Suprapubic skin (tissue), 4 donors: ENCODE data around the gene PRKN. TPM values are rescaled to one million over a fixed set of nuclear protein-coding genes. Genes with fewer than 3 reads are reported as not detected.

ENCODE experiments used
- DNase-seq, 2 donors: peaks; one replicate each; pipeline ENCODE4 v3.0.0-alpha.2; 2019; ENCODE audit warnings: low spot score in 2 of 2
- H3K27ac ChIP-seq: fragments of 200-600 bp; sonication (generic); one replicate; pipeline ENCODE4 v1.5.1; 2019
- H3K27me3 ChIP-seq: fragments of 200-600 bp; sonication (generic); one replicate; pipeline ENCODE4 v1.5.1; 2019
- H3K36me3 ChIP-seq: fragments of 200-600 bp; sonication (generic); one replicate; pipeline ENCODE4 v1.5.1; 2019
- H3K4me1 ChIP-seq: fragments of 200-600 bp; sonication (generic); one replicate; pipeline ENCODE4 v1.5.1; 2019
- H3K4me3 ChIP-seq: fragments of 200-600 bp; sonication (generic); one replicate; pipeline ENCODE4 v1.5.1; 2019; ENCODE audit warnings: mild to moderate bottlenecking
- H3K9me3 ChIP-seq: fragments of 200-600 bp; sonication (generic); one replicate; pipeline ENCODE4 v1.5.1; 2019
- CTCF ChIP-seq, 2 donors: fragments of 200-600 bp in 1 of 2; fragments of 450-650 bp in 1 of 2; sonication (generic) in 1 of 2; IDR thresholded peaks; one replicate each; pipeline ENCODE4 v1.5.1; 2016 to 2019; ENCODE audit warnings: antibody characterized with exemption in 2 of 2, mild to moderate bottlenecking in 1 of 2, moderate library complexity in 1 of 2
- EP300 ChIP-seq: sonication (generic); formaldehyde crosslinking; IDR thresholded peaks from one replicate; pipeline ENCODE4 v1.6.1; 2017; ENCODE audit warnings: antibody characterized with exemption
- POLR2A ChIP-seq, 2 donors: fragments of 450-650 bp; IDR thresholded peaks; one replicate each; pipeline ENCODE4 v1.6.1; 2017; ENCODE audit warnings: antibody characterized with exemption in 2 of 2, mild to moderate bottlenecking in 2 of 2, moderate library complexity in 2 of 2
- POLR2AphosphoS5 ChIP-seq, 3 donors: sonication (generic); formaldehyde crosslinking; IDR thresholded peaks; one replicate each; pipeline ENCODE4 v1.6.1; 2017; ENCODE audit warnings: antibody characterized with exemption in 3 of 3
- WGBS: methylation state at CpG from one replicate; pipeline ENCODE4 v1.1.5; 2018; 5-methylcytosine and 5-hydroxymethylcytosine counted together
- total RNA-seq, 4 donors: library from RNA; depleted of rRNA; stranded (reverse); fragments of >200 nt; gene quantifications; one replicate each; pipeline ENCODE4 v1.1.0, GENCODE V29; 2016

Gene PRKN
- total RNA-seq, 4 donors from 2014 or later: 7.2 to 22.8 (median 14.4) TPM

GRCh38 chr6:162670345-162670744 is 57.2 kb downstream of the PRKN start:
- H3K4me3 ChIP-seq: no peak overlapping the region
- H3K27me3 ChIP-seq: no peaks in the 10 kb centered on the region
- TF ChIP-seq POLR2AphosphoS5 (IDR thresholded peaks at IDR 0.05) (no peak), POLR2A (IDR thresholded peaks at IDR 0.05) (no peak), CTCF (IDR thresholded peaks at IDR 0.05) (no peak), EP300 (no peak)
- no peak overlapping the region for H3K27ac ChIP-seq
- H3K36me3 ChIP-seq: no peaks in the 10 kb centered on the region
- H3K9me3 ChIP-seq: no peaks in the 10 kb centered on the region
- no peak for DNase-seq
- H3K4me1 ChIP-seq: peaks cover 5% of the 10 kb centered on the region
- 93% methylated on average over 3 of the region's 3 CpGs for WGBS

- TF ChIP-seq EP300: no peak
- Histone ChIP-seq H3K36me3 (no peaks in the 10 kb centered on the region), H3K4me1 (no peaks in the 10 kb centered on the region), H3K27ac (no peak overlapping the region), H3K4me3 (no peak overlapping the region), H3K27me3 (no peaks in the 10 kb centered on the region), H3K9me3 (no peaks in the 10 kb centered on the region)
- WGBS: 96% methylated on average over 2 of the region's 2 CpGs
- no peak for DNase-seq
Observed at GRCh38 chr6:162666246-162666645, 61.3 kb downstream of the PRKN start.

- H3K9me3 ChIP-seq: no peaks in the 10 kb centered on the region
- 85% methylated on average over 2 of the region's 2 CpGs for WGBS
- no peak overlapping the region for H3K27ac ChIP-seq
- no peak for TF ChIP-seq EP300
- TF ChIP-seq POLR2A (IDR thresholded peaks at IDR 0.05): no peak
- no peak for TF ChIP-seq CTCF (IDR thresholded peaks at IDR 0.05)
- TF ChIP-seq POLR2AphosphoS5 (IDR thresholded peaks at IDR 0.05): no peak
- H3K36me3 ChIP-seq: no peaks in the 10 kb centered on the region
- H3K4me1 ChIP-seq: no peaks in the 10 kb centered on the region
- no peaks in the 10 kb centered on the region for H3K27me3 ChIP-seq
- DNase-seq: no peak
- no peak overlapping the region for H3K4me3 ChIP-seq
Observed at GRCh38 chr6:162653808-162654207, 73.8 kb downstream of the PRKN start.

GRCh38 chr6:162651505-162651904 is 76.1 kb downstream of the PRKN start:
- H3K9me3 ChIP-seq: no peaks in the 10 kb centered on the region
- no peak overlapping the region for H3K27ac ChIP-seq
- no peak for TF ChIP-seq EP300
- TF ChIP-seq CTCF (IDR thresholded peaks at IDR 0.05): no peak
- no peak for TF ChIP-seq POLR2A (IDR thresholded peaks at IDR 0.05)
- TF ChIP-seq POLR2AphosphoS5 (IDR thresholded peaks at IDR 0.05): no peak
- H3K36me3 ChIP-seq: no peaks in the 10 kb centered on the region
- no peak overlapping the region for H3K4me3 ChIP-seq
- H3K27me3 ChIP-seq: no peaks in the 10 kb centered on the region
- WGBS: 92% methylated on average over 3 of the region's 3 CpGs
- no peaks in the 10 kb centered on the region for H3K4me1 ChIP-seq
- DNase-seq: no peak

GRCh38 chr6:162649271-162649670 is 78.3 kb downstream of the PRKN start:
- H3K27ac ChIP-seq: no peak overlapping the region
- H3K4me1 ChIP-seq: no peaks in the 10 kb centered on the region
- WGBS: 87% methylated on average over 3 of the region's 3 CpGs
- no peak overlapping the region for H3K4me3 ChIP-seq
- no peaks in the 10 kb centered on the region for H3K36me3 ChIP-seq
- no peak for DNase-seq
- H3K27me3 ChIP-seq: no peaks in the 10 kb centered on the region
- TF ChIP-seq EP300 (no peak), POLR2A (IDR thresholded peaks at IDR 0.05) (no peak), POLR2AphosphoS5 (IDR thresholded peaks at IDR 0.05) (no peak), CTCF (IDR thresholded peaks at IDR 0.05) (no peak)
- H3K9me3 ChIP-seq: no peaks in the 10 kb centered on the region

- TF ChIP-seq EP300: no peak
- no peak for TF ChIP-seq CTCF (IDR thresholded peaks at IDR 0.05)
- no peak for TF ChIP-seq POLR2A (IDR thresholded peaks at IDR 0.05)
- TF ChIP-seq POLR2AphosphoS5 (IDR thresholded peaks at IDR 0.05): no peak
- Histone ChIP-seq H3K9me3 (no peaks in the 10 kb centered on the region), H3K36me3 (no peaks in the 10 kb centered on the region), H3K27ac (no peak overlapping the region), H3K4me1 (no peaks in the 10 kb centered on the region), H3K4me3 (no peak overlapping the region), H3K27me3 (no peaks in the 10 kb centered on the region)
- DNase-seq: no peak
- 93% methylated on average over 2 of the region's 2 CpGs for WGBS
Observed at GRCh38 chr6:162644153-162644552, 83.4 kb downstream of the PRKN start.
